K562 (cell line): ENCODE data around the gene ZNF566. TPM values are rescaled to one million over a fixed set of nuclear protein-coding genes. Genes with fewer than 3 reads are reported as not detected.

ENCODE experiments used
- CBX3 ChIP-seq, 2 experiments: IDR thresholded peaks; 1 replicate in 1 of 2; 2 replicates in 1 of 2; pipeline ENCODE4 v1.6.1; 2012; ENCODE audit warnings: inconsistent platforms in 2 of 2, low read length in 2 of 2, borderline replicate concordance in 1 of 2, control low read depth in 1 of 2
- CEBPZ ChIP-seq: fragments of 150-350 bp; IDR thresholded peaks from 2 replicates; pipeline ENCODE4 v1.6.1; 2014; ENCODE audit warnings: low read depth, mild to moderate bottlenecking, low read length, borderline replicate concordance
- E2F6 ChIP-seq, 2 experiments: IDR thresholded peaks; 2 replicates each; pipeline ENCODE4 v1.6.1; 2011; ENCODE audit warnings: borderline replicate concordance in 1 of 2, control low read depth in 1 of 2, low read depth in 1 of 2, low read length in 1 of 2, mild to moderate bottlenecking in 1 of 2, mixed read lengths in 1 of 2, moderate library complexity in 1 of 2; ENCODE audit not compliant: insufficient read depth in 1 of 2, insufficient read length in 1 of 2, poor library complexity in 1 of 2, severe bottlenecking in 1 of 2; ENCODE audit errors: extremely low read depth in 1 of 2
- EHMT2 ChIP-seq: fragments of 450-650 bp; IDR thresholded peaks from 2 replicates; pipeline ENCODE4 v1.6.1; 2018; ENCODE audit warnings: antibody characterized with exemption
- ELK3 ChIP-seq: fragments of 450-650 bp; formaldehyde crosslinking; IDR thresholded peaks from 2 replicates; pipeline ENCODE4 v1.4.0; 2020; ENCODE audit warnings: mild to moderate bottlenecking
- PRDM10 ChIP-seq: fragments of 450-650 bp; IDR thresholded peaks from 2 replicates; pipeline ENCODE4 v1.6.1; 2018; ENCODE audit not compliant: partially characterized antibody
- SAP30 ChIP-seq: fragments of 200-600 bp; sonication (generic); IDR thresholded peaks from 2 replicates; pipeline ENCODE4 v1.6.1; 2012; ENCODE audit warnings: borderline replicate concordance, low read depth, mild to moderate bottlenecking, moderate library complexity, low read length, control low read depth, inconsistent platforms; ENCODE audit not compliant: insufficient read depth, poor library complexity, severe bottlenecking
- SMARCE1 ChIP-seq: fragments of 450-650 bp; IDR thresholded peaks from 2 replicates; pipeline ENCODE4 v1.7.1; 2016; ENCODE audit warnings: mild to moderate bottlenecking
- TSHZ1 ChIP-seq: fragments of 250-450 bp; sonication (Bioruptor Pico); IDR thresholded peaks from 2 replicates; pipeline ENCODE4 v1.4.0; 2020; ENCODE audit warnings: mild to moderate bottlenecking, moderate library complexity
- ZBTB7A ChIP-seq: IDR thresholded peaks from 2 replicates; pipeline ENCODE4 v1.6.1; 2011; ENCODE audit warnings: low read depth, mild to moderate bottlenecking, low read length, moderate library complexity, borderline replicate concordance; ENCODE audit not compliant: control insufficient read depth
- ZFX ChIP-seq: sonication (generic); formaldehyde crosslinking; IDR thresholded peaks from 2 replicates; pipeline ENCODE4 v1.8.0; 2022; ENCODE audit warnings: mild to moderate bottlenecking, missing genetic modification reagents, moderate library complexity
- polyA plus RNA-seq, 8 experiments: library from polyadenylated mRNA; depleted of rRNA in 4 of 8; stranded (reverse) in 5 of 8; unstranded in 3 of 8; fragments of >200 nt; fragmentation: Nextera tagmentation in 2 of 8; fragmentation: Illumina TruSeq in 1 of 8; extraction: Ambion mirVana in 2 of 8; extraction: Trizol in 1 of 8; gene quantifications; 2 replicates each; pipeline versions ENCODE4 v1.2.1 to v1.2.3, GENCODE V29; 2011 to 2014; ENCODE audit warnings: inconsistent platforms in 1 of 8, missing spikeins in 1 of 8
- total RNA-seq, 7 experiments: library from RNA; depleted of rRNA in 6 of 7; stranded (reverse); fragments of >200 nt in 6 of 7; fragmentation: Illumina TruSeq in 2 of 7; extraction: Trizol in 2 of 7; gene quantifications; 2 replicates each; pipeline versions ENCODE4 v1.2.1 to v1.2.3, GENCODE V29; 2011 to 2021; ENCODE audit warnings: low replicate concordance in 1 of 7

The ZNF566 gene
- total and polyA plus RNA-seq, 9 of the 15 experiments (the other 6 are each of a cell fraction or from before 2014, with no cell fraction given): 5.5 to 11.4 (median 9.7) TPM

GRCh38 chr19:36489118-36489919, at the start of gene ZNF566 (continued):
- TF ChIP-seq CEBPZ (no peak), TSHZ1 (CRISPR knock-in tag) (no peak), ZFX (CRISPR knock-in tag) (peak; percentile 91), PRDM10 (no peak), EHMT2 (peak; percentile 9; the same call in 1 of the 2 replicates), ZBTB7A (peak; percentile 64; the same call in 1 of the 2 replicates), SAP30 (peak; percentile 86), SMARCE1 (peak; percentile 55), CBX3 (IDR thresholded peaks at IDR 0.05; ENCODE audit: borderline replicate concordance in 1 of 2, low read length in 2 of 2) (no peak), ELK3 (CRISPR knock-in tag) (no peak), E2F6 (IDR thresholded peaks at IDR 0.05; ENCODE audit: borderline replicate concordance in 1 of 2, extremely low read depth in 1 of 2, insufficient read depth in 1 of 2, insufficient read length in 1 of 2, low read depth in 1 of 2, low read length in 1 of 2, poor library complexity in 1 of 2, severe bottlenecking in 1 of 2) (peak; percentile 77 to 85)
